M059J (cell line): ENCODE data around the gene ZNF821. TPM values are rescaled to one million over a fixed set of nuclear protein-coding genes. Genes with fewer than 3 reads are reported as not detected.
"Not testable (repeated sequence)": the region's sequence is repeated elsewhere in the genome, so short reads cannot be mapped to it uniquely, and the experiment has no call there.

Experiments
- DNase-seq: peaks from one replicate; pipeline ENCODE4 v3.0.0-alpha.2; 2012; ENCODE audit warnings: low read depth
- total RNA-seq: library from RNA; depleted of rRNA; stranded (reverse); fragments of >200 nt; shearing (Covaris generic); gene quantifications from 2 replicates; pipeline ENCODE4 v1.2.3, GENCODE V29; 2014

ZNF821 gene
- total RNA-seq, 1 experiment from 2014 or later = 12.9 TPM

DNA sequence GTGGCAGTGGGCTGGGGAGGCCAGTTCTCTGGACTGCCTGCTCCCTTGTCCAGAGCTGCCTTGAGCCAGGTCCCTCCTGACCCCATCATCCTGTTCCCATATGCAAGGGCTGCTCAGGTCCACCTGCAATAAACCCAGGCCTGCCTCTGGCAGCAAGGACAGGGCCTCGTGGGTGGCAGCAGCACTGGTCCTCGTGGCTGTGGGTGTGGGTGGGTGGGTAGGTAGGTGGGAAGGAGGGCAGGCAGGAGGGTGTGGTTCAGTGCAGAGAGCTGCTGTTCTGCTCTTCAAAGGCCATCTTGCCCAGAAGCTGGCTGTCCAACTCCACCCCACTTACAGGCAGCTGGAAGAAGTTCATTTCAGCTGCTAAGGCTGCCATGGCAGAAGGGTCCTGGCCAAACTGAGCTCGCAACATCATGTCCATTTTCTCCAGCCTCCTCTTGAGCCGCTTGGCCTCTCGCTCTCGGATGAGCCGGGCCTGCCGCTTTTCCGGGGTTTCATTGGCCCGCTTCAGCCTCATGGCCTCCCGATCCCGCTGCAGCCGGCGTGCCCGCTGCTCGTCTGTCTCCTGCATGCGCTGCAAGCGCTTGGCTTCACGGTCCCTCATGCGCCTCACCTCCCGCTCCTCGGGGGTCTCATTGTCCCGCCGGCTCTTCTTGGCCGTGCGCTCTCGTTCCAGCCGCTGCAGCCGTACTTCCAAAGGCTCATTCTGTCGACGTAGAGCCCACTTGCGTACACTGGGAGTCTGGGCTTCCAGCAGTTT is 24.0 kb downstream of the ZNF821 start:
- DNase-seq = no peak

DNA sequence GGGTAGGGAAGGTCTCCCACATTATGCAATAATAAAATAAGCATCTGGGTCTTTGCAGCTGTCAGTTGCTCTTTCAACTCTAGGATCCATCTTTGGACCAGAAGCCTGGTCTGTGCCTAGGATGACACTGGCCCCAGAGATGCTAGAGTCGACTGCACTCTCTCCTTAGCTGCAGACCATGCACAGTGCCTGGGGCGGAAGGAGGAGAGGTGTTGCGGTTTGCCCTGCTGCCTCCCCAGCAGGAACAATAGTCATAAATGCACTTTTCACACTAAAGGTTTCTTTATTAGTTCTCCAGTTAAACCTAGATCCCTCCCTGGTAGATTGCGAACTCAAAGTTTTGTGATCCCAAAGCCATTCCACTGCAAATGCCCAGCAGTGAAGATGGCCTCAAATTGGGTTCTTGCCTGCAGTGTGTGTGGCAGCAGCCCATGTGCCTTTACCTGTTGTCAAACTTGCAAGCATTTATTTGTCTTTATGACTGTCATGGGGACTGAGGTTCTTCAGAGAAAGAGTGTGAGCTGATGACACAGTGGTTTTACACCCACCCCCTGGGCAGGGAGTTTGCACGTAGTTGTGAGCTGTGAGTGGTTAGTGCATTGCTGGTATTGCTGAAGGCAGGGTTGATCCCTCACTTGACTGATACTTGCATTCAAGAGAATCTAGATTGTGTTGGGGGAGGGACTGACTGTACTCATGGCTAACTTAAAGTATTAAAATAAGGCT is 27.9 kb downstream of the ZNF821 start:
- no peak for DNase-seq

DNA sequence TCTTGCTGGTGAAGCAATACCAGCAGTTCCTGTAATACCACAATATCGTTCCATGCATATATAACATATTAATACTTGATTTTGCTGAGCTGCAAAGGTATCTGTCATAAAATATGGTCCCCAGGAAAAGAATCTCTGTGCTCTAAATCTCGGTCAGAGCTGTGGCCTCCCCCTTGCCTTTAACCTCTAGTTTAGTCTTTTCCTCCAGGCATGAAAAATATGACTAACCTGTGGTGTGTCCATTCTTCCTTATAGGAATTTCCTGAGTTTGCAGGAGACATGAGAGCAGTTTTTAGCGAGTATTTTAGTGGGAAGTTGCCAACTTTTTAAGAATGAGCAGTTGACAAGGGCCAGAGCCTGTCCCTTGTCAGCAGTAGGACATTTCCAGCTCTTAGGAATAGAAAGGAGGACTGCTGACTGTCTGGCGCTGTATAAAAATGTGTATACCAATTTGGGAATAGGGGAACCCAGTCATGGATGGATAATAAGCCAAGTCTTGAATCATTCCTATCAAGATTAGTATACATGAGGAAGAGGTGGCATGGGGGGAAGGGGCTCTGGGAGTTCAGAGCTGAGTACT is 29.5 kb downstream of the ZNF821 start:
- peak; percentile 68 for DNase-seq

DNA sequence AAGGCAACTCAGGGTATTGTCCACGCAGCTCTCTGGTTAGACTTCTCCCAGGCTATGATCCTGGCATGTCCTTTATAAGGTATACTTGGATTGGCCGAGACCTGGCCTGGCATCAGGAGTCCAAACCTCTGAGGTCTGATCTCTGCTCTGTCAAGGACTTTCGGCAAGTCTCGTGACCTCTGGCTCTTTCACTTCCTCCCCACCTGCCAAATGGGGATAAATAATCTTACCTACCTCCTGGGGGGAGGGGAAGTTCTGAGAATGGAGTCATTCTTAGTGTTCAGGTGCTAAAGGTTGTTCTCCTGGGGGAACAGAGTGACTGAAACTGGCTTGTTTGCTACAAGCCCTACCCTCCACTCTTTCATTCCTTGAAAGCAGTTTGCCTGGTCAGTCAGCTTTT is 30.6 kb downstream of the ZNF821 start:
- no peak for DNase-seq

DNA sequence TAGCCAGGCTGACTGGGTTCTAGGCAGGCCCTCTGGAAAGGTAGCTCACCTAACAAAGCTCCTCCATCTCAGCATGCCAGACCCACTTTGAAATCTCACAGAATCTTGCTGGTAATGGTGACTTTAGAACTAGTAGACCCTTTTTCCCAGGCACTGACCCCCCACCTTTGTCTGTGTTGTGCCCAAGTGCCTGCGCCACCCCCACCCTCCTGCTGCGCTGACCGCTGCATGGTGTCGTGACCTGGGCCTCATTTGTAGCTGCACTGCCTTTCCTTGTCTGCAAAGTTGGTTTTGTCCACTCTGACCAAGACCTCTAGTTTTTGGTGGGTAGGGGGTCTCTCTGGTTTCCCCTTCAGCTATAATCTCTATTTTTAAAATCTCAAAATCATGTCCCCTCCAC is 31.4 kb downstream of the ZNF821 start:
- no peak for DNase-seq

DNA sequence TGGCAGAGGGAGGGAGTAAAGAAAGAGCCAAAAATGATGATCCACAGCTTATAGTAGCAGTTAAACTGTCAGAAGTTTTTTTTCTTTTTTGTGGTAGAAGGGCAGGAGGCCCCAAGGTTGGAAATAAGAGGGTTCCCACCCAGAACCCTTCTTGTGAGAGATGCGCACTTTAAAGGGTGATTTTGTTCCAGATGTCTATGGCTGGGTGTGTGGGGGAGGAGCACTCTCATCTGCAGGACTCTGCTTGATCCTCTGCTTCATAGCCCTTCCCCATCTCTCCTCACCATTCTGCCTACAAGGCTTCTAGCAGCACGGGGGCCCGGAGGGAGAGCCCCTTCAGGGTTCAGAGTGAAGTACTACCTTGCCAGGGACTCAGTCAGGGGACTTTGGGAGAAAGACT is 31.8 kb downstream of the ZNF821 start:
- no peak for DNase-seq

DNA sequence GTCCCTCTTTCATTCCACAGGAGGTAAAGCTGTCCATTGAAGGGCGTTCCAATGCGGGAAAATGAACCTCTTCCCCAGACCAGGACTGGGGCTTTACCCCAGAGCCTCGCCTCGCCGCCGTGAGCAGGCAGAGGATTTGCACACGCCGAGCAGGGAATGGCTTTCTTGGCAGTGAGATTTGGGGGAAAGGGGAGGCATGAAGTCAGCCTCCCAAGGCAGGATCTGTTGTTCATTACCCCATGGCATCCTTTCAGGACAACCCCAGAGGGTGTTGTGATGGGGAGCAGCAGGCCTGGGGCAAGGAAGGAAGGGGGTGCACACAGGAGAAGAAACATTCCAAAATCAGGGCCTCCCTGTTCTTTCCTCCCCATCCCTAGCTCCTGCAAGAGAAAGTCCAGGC is 32.2 kb downstream of the ZNF821 start:
- DNase-seq = no peak

DNA sequence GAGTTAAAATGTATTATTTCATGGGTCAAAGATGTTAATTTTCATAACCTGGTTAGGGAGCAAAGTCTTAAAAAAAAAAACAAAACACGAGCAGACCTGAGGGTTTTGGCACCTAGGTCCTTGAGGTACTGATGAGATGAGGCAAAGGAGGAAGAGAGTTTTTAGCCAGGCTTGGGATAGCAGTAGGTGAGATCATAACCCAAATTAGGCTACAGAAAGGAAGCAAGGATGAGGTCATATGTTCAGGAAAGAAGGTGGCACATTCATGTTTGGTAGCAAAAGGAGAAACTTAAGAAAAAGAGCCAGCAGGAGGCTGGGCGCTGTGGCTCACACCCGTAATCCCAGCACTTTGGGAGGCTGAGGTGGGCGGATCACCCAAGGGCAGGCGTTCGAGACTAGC is 35.4 kb downstream of the ZNF821 start:
- no peak for DNase-seq

DNA sequence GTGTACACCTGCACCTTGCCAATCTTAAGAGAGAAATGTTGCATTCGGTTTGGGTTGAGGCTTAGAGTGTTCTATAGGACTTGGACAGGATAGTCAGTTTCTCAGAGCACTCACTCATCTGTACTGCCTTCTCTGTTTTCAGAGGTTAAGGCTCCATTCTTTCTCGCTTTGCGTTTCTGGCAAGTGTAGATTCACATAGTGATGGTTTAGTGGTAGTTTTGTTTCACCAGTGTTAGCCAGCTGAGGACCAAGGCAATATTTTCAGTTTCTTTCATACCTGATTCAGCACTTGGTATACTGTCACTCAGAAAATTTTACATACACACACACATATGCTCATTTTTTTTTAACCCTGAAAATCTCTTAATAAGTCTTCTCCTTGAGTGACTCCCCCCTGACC is 36.9 kb downstream of the ZNF821 start:
- DNase-seq = no peak

DNA sequence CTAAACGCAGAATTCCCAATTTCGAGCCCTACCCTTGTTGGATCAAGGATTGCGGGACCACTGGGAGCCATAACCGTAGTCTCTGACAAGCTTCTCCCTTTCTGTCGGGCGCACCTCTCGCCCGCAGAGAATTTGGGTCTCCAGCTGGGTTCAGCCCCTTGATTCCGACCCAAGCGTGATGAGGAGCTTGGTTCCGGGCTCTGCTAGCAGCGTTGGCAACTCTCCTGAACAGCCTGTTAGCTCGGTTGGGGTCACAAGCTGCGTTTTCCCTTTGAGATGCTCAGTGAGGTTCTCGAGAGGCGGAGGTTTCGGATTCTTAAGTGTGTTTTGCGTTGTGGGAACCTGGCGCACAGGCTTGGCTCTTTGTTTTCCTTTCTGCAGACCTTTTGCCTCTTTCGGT is 37.6 kb downstream of the ZNF821 start:
- peak; percentile 28 for DNase-seq

DNA sequence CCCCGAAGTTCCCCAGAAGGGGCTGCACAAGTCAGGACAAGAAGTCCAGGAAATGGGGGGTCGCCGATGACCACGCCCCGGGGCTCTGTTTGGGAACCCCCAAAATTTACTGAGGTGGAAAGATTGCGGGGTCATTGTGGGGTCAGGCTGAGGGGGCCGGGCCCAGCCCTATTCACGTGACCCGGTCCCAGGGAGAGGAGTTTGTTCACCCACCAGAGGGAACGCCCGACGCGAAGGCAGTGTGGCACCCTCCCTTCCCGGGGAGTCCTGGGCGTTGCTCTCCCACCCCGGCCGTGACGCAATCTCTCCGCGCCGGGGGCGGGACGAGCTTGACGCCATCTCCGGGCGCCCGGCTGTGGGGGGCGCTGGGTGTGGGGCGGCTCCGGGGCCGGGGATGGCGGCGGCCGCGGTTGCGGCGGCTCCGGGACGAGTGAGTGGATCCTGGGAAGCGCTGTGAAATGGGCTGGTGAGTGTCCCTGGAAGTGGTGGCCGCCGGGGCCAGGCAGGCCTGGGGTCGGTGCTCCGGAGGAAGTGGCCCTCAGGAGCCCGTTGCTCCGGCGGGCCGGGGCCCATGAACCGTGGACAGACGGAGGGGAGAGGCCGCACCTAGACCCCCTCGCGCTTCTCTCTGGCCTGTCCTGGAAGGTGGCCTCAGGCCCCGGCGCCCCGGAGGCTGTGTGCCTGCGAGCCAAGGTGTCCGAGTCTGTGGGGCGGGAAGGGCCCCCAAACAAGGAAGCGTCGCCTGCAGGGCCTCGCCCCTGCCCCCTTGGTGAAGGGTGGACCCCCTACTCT is 38.1 kb downstream of the ZNF821 start, which contains the start of gene ATXN1L:
TSS of gene ATXN1L (plus strand) at position 338 of the 792 bp plus-strand sequence. CDS start 3,765 bp downstream, outside the sequence.
- peak; percentile 92 for DNase-seq

DNA sequence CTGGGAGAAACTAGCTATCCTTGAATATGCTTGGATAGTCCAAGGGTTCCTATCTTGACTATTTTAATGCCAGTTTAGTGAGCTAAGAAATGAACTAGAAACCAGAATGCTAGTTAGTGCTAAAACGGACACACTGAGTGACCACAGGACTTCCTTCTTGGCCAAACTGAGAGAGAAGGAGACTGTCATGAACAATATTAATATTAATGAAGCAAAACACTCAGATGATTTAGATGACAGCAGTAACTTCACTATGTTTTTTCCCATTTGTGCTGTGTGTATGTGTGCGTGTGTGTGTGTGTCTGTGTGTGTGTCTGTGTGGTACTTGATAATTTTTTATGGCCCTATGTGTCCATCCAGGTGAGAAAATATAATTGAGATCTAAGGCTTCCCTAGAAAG is 40.4 kb downstream of the ZNF821 start:
- DNase-seq = no peak

DNA sequence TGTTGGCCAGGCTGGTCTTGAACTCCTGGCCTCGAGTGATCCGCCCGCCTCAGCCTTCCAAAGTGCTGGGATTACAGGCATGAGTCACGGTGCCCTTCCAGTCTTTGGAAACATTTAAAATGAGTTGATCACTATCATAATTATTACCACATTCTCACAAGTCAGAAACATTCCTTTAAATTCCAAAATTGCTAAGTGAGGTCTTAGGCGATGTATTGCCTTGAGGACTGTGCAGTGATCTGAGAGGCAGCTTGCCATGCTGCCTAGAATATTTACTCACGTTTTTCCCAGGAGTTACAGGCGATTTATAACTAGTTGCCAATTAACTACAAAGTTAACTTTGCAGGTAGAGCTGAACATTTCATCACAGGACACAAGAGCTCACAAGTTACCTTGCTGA is 43.9 kb downstream of the ZNF821 start:
- DNase-seq = peak; percentile 36

DNA sequence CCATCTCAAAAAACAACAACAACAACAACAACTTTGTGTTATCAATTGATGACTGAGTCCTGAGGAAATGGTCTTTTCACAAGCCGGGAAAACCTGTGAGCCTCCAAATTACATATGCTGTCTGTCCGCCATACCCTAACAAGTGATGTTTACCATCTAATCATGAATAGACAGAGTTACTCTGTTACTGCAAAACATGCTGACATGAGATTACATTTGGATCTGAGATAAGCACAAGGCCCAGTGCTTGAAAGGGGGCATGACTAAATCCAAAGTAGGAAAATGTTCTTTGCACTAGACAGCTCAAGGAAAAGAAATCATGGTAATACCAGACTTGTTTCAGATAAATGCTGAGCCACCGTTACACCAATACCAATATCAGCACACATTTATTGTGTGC is 46.8 kb downstream of the ZNF821 start:
- no peak for DNase-seq

DNA sequence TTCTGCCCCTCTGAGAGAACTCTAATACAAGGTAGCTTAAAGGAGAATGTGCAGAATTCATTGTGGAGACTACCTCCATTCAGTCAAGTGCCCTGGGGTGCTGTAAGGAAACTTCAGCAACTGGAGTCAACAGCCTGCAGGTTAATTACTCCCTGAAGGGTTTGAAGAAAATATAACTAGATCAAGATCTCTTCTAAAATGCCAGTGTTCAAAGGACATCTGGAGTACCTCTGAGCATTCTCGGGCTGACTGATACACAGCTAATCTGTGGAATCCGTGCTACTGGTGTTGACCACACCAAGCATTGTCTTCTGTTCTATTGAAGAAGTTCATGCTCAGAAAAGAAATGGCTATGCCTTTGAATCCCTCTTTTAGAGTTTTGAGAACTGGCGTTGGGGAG is 49.7 kb downstream of the ZNF821 start:
- DNase-seq = no peak

DNA sequence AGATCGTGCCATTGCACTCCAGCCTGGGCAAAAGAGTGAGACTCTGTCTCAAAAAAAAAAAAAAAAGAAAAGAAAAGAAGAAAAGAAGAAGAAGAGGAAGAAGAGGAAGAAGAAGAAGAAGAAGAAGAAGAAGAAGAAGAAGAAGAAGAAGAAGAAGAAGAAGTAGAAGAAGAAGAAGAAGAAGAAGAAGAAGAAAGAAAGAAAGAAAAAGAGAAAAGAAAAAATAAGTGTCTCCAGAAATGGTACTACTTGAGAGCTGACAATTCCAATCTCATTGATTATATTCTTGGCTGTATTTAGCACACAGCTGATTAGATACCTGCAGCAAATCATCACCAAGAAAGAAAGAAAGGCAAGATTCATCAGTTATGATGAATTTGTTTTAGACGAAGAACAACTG is 51.9 kb downstream of the ZNF821 start:
- not testable (repeated sequence) for DNase-seq

DNA sequence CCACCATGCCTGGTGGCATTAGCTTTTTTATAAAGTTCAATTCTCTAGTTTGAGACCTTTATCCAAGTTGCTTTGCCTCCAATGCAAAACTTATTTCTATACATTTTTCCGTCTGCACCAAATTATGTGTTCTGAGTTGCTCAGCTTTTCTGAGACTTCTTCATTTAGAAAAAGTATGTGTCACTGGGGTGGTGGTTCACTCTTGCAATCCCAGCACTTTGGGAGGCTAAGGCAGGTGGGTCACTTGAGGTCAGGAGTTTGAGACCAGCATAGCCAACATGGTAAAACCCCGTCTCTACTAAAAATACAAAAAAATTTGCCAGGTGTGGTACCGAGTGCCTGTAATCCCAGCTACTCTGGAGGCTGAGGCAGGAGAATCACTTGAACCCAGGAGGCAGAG is 52.3 kb downstream of the ZNF821 start:
- DNase-seq = not testable (repeated sequence)

DNA sequence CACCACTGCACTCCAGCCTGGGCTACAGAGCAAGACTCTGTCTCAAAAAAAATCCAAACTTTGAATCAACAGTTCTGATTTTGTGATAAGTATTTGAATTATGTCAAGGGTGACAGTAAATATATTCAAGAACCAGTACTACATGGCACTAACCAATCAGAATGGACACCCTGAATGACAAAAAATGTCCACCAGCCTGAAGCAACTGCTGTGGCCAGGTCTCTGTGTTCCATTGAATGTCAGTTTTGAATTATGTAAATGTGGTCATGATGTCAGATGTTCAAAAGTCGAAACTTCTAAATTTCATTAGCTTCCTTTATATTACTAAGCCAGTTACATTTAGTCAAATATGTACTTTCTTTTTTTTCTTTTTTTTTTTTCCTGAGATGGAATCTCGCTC is 53.6 kb downstream of the ZNF821 start:
- no peak for DNase-seq

DNA sequence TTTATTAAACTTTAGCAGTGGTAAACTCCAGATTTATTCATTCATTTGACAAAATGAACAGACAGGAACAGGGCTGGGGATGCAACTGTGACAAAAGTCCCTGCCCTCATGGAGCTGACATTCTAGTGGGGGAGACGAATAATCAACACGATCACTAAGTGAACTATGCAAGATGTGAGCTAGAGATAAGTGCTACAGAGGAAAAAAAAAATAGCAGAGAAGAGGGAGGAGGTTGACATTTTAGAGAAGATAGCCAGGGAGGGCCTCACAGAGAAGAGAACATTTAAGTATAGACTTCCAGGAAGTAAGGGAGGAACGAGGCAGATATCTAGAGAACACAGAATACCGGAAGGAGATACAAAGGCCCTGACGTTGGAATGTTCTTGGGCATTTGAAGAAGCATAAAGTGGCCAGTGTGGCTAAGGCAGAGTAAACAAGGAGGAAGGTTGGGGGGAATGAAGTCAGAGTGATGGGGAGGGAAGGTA is 57.4 kb downstream of the ZNF821 start:
- DNase-seq = no peak

DNA sequence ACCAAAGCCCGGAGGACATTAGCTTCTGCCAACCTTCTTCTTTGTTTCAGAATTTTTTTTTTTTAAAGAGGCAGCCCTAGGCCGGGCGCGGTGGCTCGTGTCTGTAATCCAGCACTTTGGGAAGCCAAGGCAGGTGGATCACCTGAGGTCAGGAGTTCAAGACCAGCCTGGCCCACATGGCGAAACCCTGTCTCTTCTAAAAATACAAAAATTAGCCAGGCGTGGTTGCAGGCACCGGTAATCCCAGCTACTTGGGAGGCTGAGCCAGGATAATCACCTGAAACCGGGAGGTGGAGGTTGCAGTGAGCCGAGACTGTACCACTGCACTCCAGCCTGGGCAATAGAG is 66.9 kb downstream of the ZNF821 start:
- not testable (repeated sequence) for DNase-seq

DNA sequence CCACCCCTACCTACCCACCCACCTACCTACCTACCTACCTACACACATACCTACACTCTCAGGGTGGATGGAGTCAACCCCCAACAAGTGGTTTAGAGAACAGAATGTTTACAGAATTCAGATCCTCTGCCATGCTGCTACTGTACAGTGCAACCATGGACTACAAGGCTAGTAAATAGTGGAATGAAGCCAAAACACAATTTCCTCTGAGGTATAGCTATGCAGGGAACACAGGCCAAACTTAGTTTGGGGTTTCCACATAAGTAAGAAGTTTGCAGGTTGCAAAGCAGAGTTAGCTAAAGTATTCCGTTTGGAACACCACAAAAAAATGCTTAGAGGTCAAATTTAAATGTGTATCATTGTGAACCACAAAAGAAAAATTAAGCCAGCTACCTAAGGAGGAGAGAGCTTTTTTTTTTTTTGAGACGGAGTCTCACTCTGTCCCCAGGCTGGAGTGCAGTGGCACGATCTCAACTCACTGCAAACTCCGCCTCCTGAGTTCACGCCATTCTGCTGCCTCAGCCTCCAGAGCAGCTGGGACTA is 72.7 kb downstream of the ZNF821 start:
- peak; percentile 69 for DNase-seq

DNA sequence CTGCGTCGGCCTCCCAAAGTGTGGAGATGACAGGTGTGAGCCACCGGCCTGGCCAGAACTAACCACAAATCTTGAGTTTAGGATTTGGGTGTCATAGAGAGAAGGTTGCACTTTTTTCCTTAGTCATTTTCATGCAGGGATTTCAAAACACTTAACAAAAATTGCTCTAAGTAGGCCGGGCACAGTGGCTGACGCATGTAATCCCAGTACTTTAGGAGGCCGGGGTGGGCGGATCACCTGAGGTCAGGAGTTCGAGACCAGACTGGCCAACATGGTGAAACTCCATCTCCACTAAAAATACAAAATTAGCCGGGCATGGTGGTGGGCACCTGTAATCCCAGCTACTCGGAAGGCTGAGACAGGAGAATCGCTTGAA is 73.8 kb downstream of the ZNF821 start:
- not testable (repeated sequence) for DNase-seq
